Measurements from ENCODE around the gene DYNC2H1.

The DYNC2H1 gene

GRCh38 chr11:103378931-103379330 lies 269.7 kb downstream of the DYNC2H1 start:
- Histone ChIP-seq H2AFZ (ENCODE audit: low read depth, low read length) (no peak overlapping the region), H3K27ac (ENCODE audit: low read length) (no peak overlapping the region), H3K9ac (ENCODE audit: low read length) (no peak overlapping the region), H3K9me3 (ENCODE audit: insufficient read depth, low read length) (no peaks in the 10 kb centered on the region), H3K79me2 (ENCODE audit: low read length) (no peaks in the 10 kb centered on the region), H3K4me2 (ENCODE audit: low read length) (no peak overlapping the region), H3K36me3 (replicated peaks; ENCODE audit: low read depth, low read length) (no peaks in the 10 kb centered on the region), H4K20me1 (ENCODE audit: insufficient read depth, low read length) (no peaks in the 10 kb centered on the region), H3K4me3 (ENCODE audit: low read length) (no peak overlapping the region), H3K4me1 (ENCODE audit: low read length) (no peaks in the 10 kb centered on the region), H3K27me3 (ENCODE audit: low read depth, low read length) (no peaks in the 10 kb centered on the region)
- TF ChIP-seq, protein P1, sequence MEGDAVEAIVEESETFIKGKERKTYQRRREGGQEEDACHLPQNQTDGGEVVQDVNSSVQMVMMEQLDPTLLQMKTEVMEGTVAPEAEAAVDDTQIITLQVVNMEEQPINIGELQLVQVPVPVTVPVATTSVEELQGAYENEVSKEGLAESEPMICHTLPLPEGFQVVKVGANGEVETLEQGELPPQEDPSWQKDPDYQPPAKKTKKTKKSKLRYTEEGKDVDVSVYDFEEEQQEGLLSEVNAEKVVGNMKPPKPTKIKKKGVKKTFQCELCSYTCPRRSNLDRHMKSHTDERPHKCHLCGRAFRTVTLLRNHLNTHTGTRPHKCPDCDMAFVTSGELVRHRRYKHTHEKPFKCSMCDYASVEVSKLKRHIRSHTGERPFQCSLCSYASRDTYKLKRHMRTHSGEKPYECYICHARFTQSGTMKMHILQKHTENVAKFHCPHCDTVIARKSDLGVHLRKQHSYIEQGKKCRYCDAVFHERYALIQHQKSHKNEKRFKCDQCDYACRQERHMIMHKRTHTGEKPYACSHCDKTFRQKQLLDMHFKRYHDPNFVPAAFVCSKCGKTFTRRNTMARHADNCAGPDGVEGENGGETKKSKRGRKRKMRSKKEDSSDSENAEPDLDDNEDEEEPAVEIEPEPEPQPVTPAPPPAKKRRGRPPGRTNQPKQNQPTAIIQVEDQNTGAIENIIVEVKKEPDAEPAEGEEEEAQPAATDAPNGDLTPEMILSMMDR (IDR thresholded peaks at IDR 0.05; ENCODE audit: low read depth, low read length), result no peak
- TF ChIP-seq EZH2phosphoT487 (IDR thresholded peaks at IDR 0.05; ENCODE audit: low read depth), result no peak

- Histone ChIP-seq H3K9me3 (ENCODE audit: insufficient read depth, low read length) (no peaks in the 10 kb centered on the region), H3K9ac (ENCODE audit: low read length) (no peak overlapping the region), H2AFZ (ENCODE audit: low read depth, low read length) (no peak overlapping the region), H3K79me2 (ENCODE audit: low read length) (no peaks in the 10 kb centered on the region), H4K20me1 (ENCODE audit: insufficient read depth, low read length) (no peaks in the 10 kb centered on the region), H3K4me2 (ENCODE audit: low read length) (no peak overlapping the region), H3K4me3 (ENCODE audit: low read length) (no peak overlapping the region), H3K27ac (ENCODE audit: low read length) (no peak overlapping the region), H3K36me3 (replicated peaks; ENCODE audit: low read depth, low read length) (no peaks in the 10 kb centered on the region), H3K4me1 (ENCODE audit: low read length) (no peaks in the 10 kb centered on the region), H3K27me3 (ENCODE audit: low read depth, low read length) (no peaks in the 10 kb centered on the region)
- TF ChIP-seq EZH2phosphoT487 (IDR thresholded peaks at IDR 0.05; ENCODE audit: low read depth), result no peak
- TF ChIP-seq, protein P1 (IDR thresholded peaks at IDR 0.05; ENCODE audit: low read depth, low read length), result no peak
Observed at GRCh38 chr11:103380031-103380430, 270.8 kb downstream of the DYNC2H1 start.

DNA sequence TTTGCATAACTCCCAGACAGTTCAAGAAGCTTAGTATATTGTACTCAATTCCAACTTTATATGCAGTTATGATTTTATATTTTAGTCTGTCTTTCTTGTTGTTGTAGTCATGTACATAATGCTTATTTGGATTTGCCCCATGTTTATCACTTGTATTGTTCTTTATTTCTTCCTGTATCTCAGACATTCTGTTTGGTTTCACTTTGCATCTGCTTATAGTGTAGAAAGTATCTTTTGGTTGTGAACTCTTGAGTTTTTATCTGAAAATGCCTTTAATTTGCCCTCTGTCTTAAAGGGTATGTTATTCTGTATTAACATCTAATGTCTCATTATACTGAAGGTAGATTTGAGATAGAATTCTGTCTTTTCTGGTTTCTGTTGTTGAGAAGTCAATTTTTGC lies 275.4 kb downstream of the DYNC2H1 start:
- Histone ChIP-seq H3K9me3 (ENCODE audit: insufficient read depth, low read length) (no peaks in the 10 kb centered on the region), H3K4me3 (ENCODE audit: low read length) (no peak overlapping the region), H4K20me1 (ENCODE audit: insufficient read depth, low read length) (no peaks in the 10 kb centered on the region), H3K9ac (ENCODE audit: low read length) (no peak overlapping the region), H3K27ac (ENCODE audit: low read length) (no peak overlapping the region), H3K27me3 (ENCODE audit: low read depth, low read length) (no peaks in the 10 kb centered on the region), H3K36me3 (replicated peaks; ENCODE audit: low read depth, low read length) (no peaks in the 10 kb centered on the region), H3K4me2 (ENCODE audit: low read length) (no peak overlapping the region), H2AFZ (ENCODE audit: low read depth, low read length) (no peak overlapping the region), H3K79me2 (ENCODE audit: low read length) (no peaks in the 10 kb centered on the region), H3K4me1 (ENCODE audit: low read length) (no peaks in the 10 kb centered on the region)
- TF ChIP-seq EZH2phosphoT487 (IDR thresholded peaks at IDR 0.05; ENCODE audit: low read depth), result no peak
- TF ChIP-seq, protein P1 (IDR thresholded peaks at IDR 0.05; ENCODE audit: low read depth, low read length), result no peak

GRCh38 chr11:103395612-103396011 lies 286.4 kb downstream of the DYNC2H1 start:
- no peaks in the 10 kb centered on the region for H3K27me3 ChIP-seq (ENCODE audit: low read depth, low read length)
- H3K4me2 ChIP-seq (ENCODE audit: low read length), result no peak overlapping the region
- no peaks in the 10 kb centered on the region for H4K20me1 ChIP-seq (ENCODE audit: insufficient read depth, low read length)
- TF ChIP-seq, protein P1 (IDR thresholded peaks at IDR 0.05; ENCODE audit: low read depth, low read length), result no peak
- no peak for TF ChIP-seq EZH2phosphoT487 (IDR thresholded peaks at IDR 0.05; ENCODE audit: low read depth)
- no peaks in the 10 kb centered on the region for H3K36me3 ChIP-seq (replicated peaks; ENCODE audit: low read depth, low read length)
- H3K27ac ChIP-seq (ENCODE audit: low read length), result no peak overlapping the region
- H3K4me1 ChIP-seq (ENCODE audit: low read length), result no peaks in the 10 kb centered on the region
- no peak overlapping the region for H3K9ac ChIP-seq (ENCODE audit: low read length)
- H2AFZ ChIP-seq (ENCODE audit: low read depth, low read length), result no peak overlapping the region
- H3K4me3 ChIP-seq (ENCODE audit: low read length), result no peak overlapping the region
- no peaks in the 10 kb centered on the region for H3K9me3 ChIP-seq (ENCODE audit: insufficient read depth, low read length)
- no peaks in the 10 kb centered on the region for H3K79me2 ChIP-seq (ENCODE audit: low read length)
